Lower leg skin (tissue), 3 donors: ENCODE measurements around the gene MDFIC.

Source experiments
- CTCF ChIP-seq, 3 donors: fragments of 450-650 bp; IDR thresholded peaks; one replicate each; pipeline ENCODE4 v1.5.1; 2016; ENCODE audit warnings: antibody characterized with exemption in 3 of 3, mild to moderate bottlenecking in 3 of 3, moderate library complexity in 2 of 3
- POLR2A ChIP-seq, 2 donors: fragments of 450-650 bp; IDR thresholded peaks; one replicate each; pipeline ENCODE4 v1.6.1; 2016 to 2017; ENCODE audit warnings: antibody characterized with exemption in 2 of 2, mild to moderate bottlenecking in 1 of 2, moderate library complexity in 1 of 2

DNA sequence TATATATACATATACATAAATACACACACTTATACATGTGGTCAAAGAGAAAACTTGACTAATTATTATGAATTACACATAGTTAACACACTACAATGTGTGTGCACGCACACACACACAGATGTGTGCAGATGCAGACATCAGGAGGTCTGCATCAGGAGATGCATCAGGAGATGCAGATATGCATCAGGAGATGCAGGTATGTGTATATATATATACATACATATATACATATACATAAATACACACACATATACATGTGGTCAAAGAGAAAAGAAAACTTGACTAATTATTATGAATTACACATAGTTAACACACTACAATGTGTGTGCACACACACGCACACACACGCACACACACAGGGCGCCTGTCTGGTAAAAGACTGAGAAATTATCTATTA lies 31.3 kb upstream of the MDFIC start:
- TF ChIP-seq POLR2A (IDR thresholded peaks at IDR 0.05) = no peak
- TF ChIP-seq CTCF (IDR thresholded peaks at IDR 0.05) = no peak
